ENCODE measurements around the gene THOC7.

- TF ChIP-seq CTCF (IDR thresholded peaks at IDR 0.05), result peak; percentile 82 to 86 (median 84)
- TF ChIP-seq POLR2A (IDR thresholded peaks at IDR 0.05; ENCODE audit: low read depth), result no peak
Measured at GRCh38 chr3:63818282-63819150, 45.1 kb downstream of the THOC7 start.
